C4-2B (cell line): ENCODE data around the gene ZNF655.

Experiments
- CTCF ChIP-seq: fragments of 450-650 bp; conservative IDR thresholded peaks from 2 replicates; pipeline ENCODE4 v1.5.1; 2017; ENCODE audit warnings: mild to moderate bottlenecking
- ZFX ChIP-seq: fragments of 450-650 bp; IDR thresholded peaks from 2 replicates; pipeline ENCODE4 v1.6.1; 2017

GRCh38 chr7:99623091-99623693 is 64.8 kb downstream of the ZNF655 start:
- no peak for TF ChIP-seq CTCF
- TF ChIP-seq ZFX = no peak
